Fibroblast of the conjunctiva (primary cell): ENCODE data around the gene RSF1.

Experiments
- DNase-seq: peaks from one replicate; pipeline ENCODE4 v3.0.0-alpha.2; 2010; ENCODE audit warnings: low read depth

The RSF1 gene

DNA sequence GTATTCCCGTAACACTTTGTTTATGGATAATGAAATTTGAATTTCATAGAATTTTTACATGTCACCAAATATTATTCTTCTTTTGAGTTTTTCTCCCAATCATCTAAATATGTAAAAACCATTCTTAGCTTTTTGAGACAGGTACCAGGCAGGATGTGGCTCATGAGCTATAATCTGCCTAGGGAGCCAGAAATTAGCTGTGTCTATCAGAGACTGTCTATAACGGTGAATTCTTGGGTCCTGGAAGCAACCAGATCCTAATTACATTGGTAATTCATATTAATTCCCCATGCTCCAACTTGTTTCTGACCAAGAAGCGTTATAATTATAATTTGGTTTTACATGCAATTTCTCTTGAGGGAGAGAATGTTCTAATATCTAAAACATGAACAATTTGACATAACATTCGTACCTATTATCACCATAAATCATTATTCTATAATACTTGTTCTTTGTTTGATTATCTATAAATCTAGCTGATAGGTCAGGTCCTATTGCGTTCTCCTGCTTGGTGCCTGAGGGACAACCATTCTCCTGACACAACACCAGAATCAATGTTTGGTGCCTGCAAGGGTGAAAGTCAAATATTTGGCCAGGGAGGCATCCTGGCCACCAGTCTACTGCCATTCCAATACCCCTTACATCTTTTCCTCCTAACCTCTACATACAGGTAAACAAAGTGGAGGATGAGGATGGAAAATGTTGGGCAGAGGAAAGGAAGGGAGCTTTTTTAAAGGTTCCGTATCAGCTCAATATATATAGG is 69.9 kb downstream of the RSF1 start:
- no peak for DNase-seq

DNA sequence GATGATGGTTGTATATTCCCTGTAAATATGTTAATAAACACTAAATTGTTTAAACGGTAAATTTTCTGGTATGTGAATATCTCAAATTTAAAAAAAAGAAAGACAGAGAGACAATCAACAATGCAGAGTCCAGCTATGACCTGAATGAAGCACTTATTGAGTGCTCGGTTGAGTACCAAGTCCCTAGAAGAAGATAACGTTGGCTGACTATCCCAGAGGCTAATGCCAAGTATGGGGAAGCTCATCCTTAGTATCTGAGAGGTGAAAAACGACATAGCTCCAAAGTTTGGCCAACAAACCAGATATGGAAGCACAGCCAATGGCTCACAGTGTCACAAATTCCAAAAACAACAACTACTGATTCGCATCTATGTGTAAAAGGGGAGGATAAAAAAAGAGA is 71.3 kb downstream of the RSF1 start:
- no peak for DNase-seq

DNA sequence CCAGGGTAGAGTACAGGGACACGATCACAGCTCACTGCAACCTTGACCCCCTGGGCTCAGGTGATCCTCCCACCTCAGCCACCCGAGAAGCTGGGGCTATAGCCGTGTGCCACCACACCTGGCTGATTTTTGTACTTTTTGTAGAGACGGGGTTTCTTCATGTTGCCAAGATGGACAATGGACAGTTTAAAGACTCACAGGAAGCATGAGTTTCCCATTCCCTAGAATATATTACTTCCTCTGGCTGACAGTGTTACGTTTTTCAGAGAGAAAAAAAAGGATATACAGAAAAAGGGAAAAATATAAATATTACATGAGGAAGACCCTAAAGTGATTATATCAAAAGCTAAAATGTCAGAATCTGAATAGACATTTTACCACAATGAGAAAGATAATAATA is 72.3 kb downstream of the RSF1 start:
- DNase-seq, result no peak

DNA sequence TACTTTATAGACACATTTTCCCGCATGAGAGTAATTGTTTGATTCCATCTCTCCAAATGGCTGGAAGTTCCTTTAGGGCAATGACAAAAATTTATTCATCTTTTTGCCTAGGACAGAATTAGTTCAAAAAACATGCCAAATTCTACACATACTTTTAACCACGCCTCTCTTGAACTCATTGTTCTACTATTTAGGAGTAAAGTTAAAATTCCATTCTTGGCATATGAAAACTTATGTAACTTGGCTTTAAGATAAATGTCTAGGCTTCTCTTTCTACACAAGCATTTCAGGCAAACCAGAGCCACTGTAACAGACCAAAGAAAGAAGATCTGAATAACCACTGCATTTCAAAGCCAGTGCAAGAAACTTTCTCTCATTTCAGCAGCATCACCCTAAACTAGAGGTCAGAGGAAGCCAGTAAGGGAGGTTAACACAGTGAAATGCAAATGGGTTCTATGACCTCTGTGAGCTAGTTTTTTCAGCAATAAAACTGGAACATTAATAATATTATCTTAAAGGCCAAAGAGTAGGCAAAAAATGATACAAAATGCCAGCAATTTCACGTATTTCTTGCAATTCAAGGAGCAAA is 73.0 kb downstream of the RSF1 start:
- DNase-seq, result no peak

DNA sequence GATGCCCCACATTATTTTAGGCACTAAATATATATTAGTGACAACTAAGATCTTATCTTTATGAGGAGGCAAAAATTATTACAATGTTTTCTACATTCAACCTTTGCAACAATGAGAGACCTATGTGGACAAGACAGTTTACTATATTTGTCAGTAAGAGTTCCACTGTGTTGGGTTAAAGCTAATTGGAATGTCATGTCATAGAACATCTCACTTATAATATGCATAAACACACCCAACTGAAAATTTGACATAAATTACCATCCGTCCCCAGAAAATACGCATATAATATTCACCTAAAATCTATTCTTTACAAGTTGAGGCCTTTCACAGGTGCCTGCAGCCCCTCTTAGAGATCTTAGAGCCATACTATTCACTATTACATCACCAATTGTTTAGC is 84.0 kb downstream of the RSF1 start:
- no peak for DNase-seq

GRCh38 chr11:77734890-77735289 is 85.6 kb downstream of the RSF1 start:
- no peak for DNase-seq

- no peak for DNase-seq
Measured at GRCh38 chr11:77732143-77732542, 88.4 kb downstream of the RSF1 start.

GRCh38 chr11:77730789-77731188 is 89.7 kb downstream of the RSF1 start:
- no peak for DNase-seq

DNA sequence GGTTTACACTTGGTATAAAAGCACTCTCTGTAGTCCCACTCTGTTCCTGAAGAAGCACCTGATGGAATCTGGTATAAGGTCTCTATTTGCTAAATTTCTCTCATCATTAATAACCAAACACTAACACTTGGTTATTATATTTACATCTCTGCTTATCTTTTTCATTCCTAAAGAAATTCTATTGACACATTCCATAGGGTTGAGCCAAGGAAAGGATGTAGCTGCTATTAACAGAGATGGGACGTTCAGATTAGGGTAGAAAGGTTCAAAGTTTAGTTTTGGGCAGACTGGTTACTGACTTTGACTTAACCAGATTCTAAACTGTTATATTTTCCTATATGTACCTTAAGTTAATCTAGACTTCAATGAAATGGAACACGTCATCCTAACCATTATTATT is 91.5 kb downstream of the RSF1 start:
- no peak for DNase-seq

DNA sequence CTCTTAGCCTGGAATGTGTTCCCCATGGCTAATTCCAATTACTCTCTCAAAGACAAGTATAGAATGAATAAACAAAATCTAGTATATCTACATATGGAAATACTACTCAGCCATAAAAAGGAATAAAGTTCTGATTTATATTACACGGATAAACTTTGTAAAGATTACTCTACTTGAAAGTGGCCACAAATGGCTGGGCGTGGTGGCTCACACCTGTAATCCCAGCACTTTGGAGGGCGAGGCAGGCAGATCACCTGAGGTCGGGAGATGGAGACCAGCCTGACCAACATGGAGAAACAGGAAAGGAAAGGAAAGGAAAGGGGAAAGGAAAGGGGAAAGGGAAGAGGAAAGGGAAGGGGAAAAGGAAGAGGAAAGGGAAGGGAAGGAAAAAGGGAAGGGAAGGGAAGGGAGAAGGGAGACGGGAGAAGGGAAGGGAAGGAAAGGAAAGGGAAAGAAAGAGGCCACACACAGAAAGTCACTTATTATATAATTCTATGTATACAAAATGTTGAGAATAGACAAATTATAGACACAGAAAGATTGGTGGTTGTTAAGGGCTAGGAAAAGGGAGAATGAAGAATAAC is 92.2 kb downstream of the RSF1 start:
- no peak for DNase-seq

DNA sequence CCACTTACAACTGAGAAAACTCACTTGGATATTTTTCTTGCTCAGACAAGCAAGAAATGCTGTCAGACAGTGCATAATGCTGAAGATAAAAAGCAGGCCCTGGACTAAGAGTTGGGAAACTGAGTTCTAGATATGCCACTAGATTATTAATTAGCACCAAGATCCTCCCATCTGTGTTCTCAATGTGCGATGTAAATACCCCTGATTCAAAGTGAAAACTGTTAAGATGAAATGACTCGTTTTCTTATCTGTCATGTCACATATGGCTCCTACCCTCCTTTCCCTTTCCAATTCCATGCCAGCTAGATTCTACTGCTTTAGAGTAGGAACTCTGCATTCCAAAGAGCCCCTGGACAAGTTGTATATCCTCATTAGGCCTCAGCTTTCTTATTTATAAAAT is 94.0 kb downstream of the RSF1 start:
- no peak for DNase-seq

GRCh38 chr11:77725433-77725832 is 95.1 kb downstream of the RSF1 start:
- no peak for DNase-seq

DNA sequence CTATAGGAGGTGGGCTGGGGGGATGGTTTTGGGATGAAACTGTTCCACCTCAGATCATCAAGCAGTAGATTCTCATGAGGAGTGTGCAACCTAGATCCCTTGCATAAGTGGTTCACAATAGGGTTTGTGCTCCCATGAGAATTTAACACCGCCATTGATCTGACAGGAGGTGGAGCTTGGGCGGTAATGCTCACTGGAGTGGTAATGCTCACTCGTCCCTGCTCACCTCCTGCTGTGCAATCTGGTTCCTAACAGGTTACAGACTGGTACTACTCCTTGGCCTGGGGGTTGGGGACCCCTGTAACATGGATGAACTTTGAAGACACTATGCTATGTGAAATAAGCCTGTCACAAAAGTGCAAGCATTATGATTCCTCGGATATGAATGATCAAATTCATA is 95.9 kb downstream of the RSF1 start:
- no peak for DNase-seq

- no peak for DNase-seq
Measured at GRCh38 chr11:77723024-77723423, 97.5 kb downstream of the RSF1 start.

- no peak for DNase-seq
Measured at GRCh38 chr11:77710358-77710757, 110.2 kb downstream of the RSF1 start.

GRCh38 chr11:77705876-77706579 is 114.5 kb downstream of the RSF1 start:
- no peak for DNase-seq

DNA sequence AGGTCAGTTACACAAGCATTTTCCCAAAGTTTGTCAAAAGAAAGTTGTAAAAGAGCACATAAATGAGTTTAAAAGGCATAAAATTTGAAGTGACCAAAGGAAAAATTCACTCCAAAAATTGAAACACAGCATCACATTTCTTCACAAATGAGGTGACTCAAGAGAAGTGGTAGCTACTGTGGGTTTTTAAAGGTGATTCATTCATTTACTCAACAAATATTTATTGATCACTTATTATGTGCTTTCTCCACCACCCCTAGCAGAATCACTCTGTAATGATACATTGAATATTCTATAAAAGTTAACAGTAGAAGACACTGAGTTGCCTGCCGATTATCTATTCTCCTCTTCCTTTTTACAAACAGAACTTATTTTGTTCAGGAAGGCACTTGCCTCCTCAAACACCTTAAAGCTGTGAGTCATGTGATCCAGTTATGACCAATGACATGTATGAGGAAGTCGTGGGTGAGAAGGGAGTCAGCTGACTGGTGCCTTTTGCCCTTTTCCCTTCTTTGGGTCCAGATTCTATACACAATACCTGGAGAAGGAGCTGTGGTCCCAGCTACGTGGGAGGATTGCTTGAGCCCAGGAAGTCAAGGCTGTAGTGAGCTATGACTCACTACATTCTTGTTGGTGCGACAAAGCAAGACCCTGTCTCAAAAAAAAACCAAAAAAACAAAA is 115.2 kb downstream of the RSF1 start:
- DNase-seq, result no peak

DNA sequence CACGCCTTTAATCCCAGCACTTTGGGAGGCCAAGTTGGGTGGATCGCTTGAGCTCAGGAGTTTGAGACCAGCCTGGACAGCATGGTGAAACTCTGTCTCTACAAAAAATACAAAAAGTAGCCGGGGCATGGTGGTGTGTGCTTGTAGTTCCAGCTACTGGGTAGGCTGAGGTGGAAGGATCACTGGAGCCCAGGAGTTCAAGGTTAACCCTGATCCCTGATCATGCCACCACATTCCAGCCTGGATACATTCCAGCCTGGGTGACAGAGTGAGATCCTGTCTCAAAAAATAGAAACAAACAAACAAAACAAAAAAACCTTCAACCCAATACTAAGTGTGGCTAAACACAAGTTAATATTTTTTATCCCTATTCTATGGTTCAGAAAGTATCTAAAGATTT is 116.5 kb downstream of the RSF1 start:
- DNase-seq, result no peak

DNA sequence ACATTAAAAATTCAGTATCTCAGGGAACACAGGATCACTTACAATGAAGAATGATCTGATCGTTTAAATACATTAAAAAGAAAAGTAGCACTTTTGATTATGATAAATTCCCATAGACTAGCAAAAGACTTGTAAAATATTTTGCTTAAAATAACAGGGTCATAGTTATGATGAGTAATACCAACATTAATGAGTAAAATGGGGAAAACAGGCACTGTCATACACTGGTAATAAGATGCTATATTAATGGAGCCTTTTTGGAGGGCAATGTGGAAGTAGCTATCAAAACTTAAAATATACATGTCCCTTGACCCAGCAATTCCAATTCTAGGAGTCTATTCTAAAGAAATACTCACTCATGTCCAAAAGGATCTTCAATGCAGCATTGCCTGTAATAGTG is 121.1 kb downstream of the RSF1 start:
- DNase-seq, result no peak

DNA sequence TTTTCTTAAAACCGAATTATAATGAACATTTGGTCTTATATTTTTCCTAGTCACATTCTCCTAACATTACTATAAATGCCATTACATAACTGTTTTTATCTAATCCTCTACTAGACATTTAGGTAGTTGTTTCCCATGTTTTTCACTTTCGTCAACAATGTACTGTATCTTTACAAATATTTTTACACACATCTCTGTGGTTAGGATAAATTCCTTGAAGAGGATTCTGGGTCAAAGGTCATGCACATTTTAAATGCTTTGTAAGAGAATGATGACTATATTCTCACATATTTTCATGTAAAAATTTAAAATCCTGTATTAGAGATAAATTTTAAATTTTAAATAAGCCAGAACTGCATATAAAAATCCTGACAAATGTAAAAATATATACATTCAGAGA is 121.6 kb downstream of the RSF1 start:
- DNase-seq, result no peak

GRCh38 chr11:77697865-77698264 is 122.7 kb downstream of the RSF1 start:
- no peak for DNase-seq

DNA sequence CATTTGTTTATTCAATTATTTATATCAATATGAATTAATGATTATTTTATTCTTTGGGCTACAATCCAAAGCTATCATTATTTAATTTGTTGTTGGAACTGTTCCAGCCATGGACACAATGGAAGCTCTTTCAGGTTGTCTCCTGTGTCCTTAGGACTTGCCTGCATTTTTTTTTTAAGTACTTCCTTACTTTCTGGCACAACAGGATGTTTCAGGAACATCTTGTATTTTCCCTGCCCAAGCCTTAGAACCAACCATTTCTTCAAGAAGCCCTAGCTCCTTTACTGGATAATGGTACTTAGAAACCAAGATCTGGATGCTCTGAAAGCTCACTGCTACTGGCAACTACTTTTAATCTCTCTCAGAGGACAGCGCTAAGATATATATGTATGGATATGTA is 125.1 kb downstream of the RSF1 start:
- no peak for DNase-seq

DNA sequence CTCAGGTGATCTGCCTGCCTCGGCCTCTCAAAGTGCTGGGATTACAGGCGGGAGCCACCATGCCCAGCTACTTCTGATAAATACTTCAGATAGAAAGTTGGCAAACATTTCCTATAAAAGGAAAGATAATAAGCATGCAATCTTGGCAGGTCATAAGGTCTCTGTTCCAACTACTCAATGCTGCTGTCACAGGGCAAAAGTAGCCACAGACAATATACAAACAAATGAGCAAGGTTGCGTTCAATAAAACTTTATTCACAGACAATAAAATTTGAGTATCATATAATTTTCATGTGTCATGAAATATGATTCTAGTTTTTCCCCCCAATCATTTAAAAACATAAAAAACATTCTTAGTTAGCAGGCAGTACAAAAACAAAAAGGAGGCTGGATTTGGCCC is 129.9 kb downstream of the RSF1 start:
- DNase-seq, result no peak
